ENCODE data around the gene VWA3A. TPM values are rescaled to one million over a fixed set of nuclear protein-coding genes. Genes with fewer than 3 reads are reported as not detected.
"Not testable (repeated sequence)": the region's sequence is repeated elsewhere in the genome, so short reads cannot be mapped to it uniquely, and the experiment has no call there.

Gene VWA3A
- total and polyA plus RNA-seq, 12 donors: 0.01 to 1.1 (median 0.28) TPM; not detected in 1

- DNase-seq: no peak
- peaks cover 0 to 4% (median 0%) of the 10 kb centered on the region in 7 donors for H3K27me3 ChIP-seq
- no peak overlapping the region for H3K27ac ChIP-seq
- intact Hi-C loops (cut with DNase I): no loop called here
- no peak for TF ChIP-seq CTCF (IDR thresholded peaks at IDR 0.05)
- 43 to 46% methylated on average over 3 of the region's 3 CpGs for WGBS, 2 donors
- H3K36me3 ChIP-seq: no peaks in the 10 kb centered on the region
- ATAC-seq: no peak
- H3K4me1 ChIP-seq: no peaks in the 10 kb centered on the region
- no peak overlapping the region for H3K4me3 ChIP-seq
- H3K9me3 ChIP-seq: no peaks in the 10 kb centered on the region
These were observed 30.8 kb downstream of the VWA3A start for GRCh38 chr16:22123146-22123545.

GRCh38 chr16:22123759-22124490, 31.6 kb downstream of the VWA3A start:
- no peaks in the 10 kb centered on the region for H3K36me3 ChIP-seq
- H3K4me3 ChIP-seq: no peak overlapping the region
- TF ChIP-seq CTCF (IDR thresholded peaks at IDR 0.05): no peak
- no peak for DNase-seq
- peaks cover 0 to 4% (median 0%) of the 10 kb centered on the region in 7 donors for H3K27me3 ChIP-seq
- H3K27ac ChIP-seq: no peak overlapping the region
- H3K9me3 ChIP-seq: peaks cover 0 to 5% (median 0%) of the 10 kb centered on the region in 11 donors
- 94 to 97% methylated on average over 7 of the region's 7 CpGs for WGBS, 2 donors
- no peaks in the 10 kb centered on the region for H3K4me1 ChIP-seq
- ATAC-seq: no peak
- intact Hi-C loops (cut with DNase I): no loop called here

GRCh38 chr16:22124583-22125284, 32.4 kb downstream of the VWA3A start:
- intact Hi-C loops (cut with DNase I): no loop called here
- no peak for ATAC-seq
- no peak for DNase-seq
- H3K27me3 ChIP-seq: peaks cover 0 to 4% (median 0%) of the 10 kb centered on the region in 7 donors
- H3K27ac ChIP-seq: no peak overlapping the region
- no peak for TF ChIP-seq CTCF (IDR thresholded peaks at IDR 0.05)
- peaks cover 0 to 5% (median 0%) of the 10 kb centered on the region in 11 donors for H3K9me3 ChIP-seq
- WGBS, 2 donors: 93% methylated on average over 6 of the region's 6 CpGs
- no peak overlapping the region for H3K4me3 ChIP-seq
- H3K4me1 ChIP-seq: no peaks in the 10 kb centered on the region
- H3K36me3 ChIP-seq: no peaks in the 10 kb centered on the region

GRCh38 chr16:22126037-22126558, 33.8 kb downstream of the VWA3A start:
- intact Hi-C loops (cut with DNase I): no loop called here
- no peak for TF ChIP-seq CTCF (IDR thresholded peaks at IDR 0.05)
- Histone ChIP-seq H3K4me1 (no peaks in the 10 kb centered on the region), H3K9me3 (peaks cover 0 to 5% (median 0%) of the 10 kb centered on the region in 11 donors), H3K27me3 (peaks cover 0 to 4% (median 0%) of the 10 kb centered on the region in 7 donors), H3K4me3 (no peak overlapping the region), H3K36me3 (no peaks in the 10 kb centered on the region), H3K27ac (no peak overlapping the region)
- WGBS, 2 donors: 80 to 81% methylated on average over 15 of the region's 15 CpGs
- DNase-seq (no peak), ATAC-seq (no peak)

- H3K4me1 ChIP-seq; H3K9me3 ChIP-seq; H3K4me3 ChIP-seq; H3K27me3 ChIP-seq; H3K36me3 ChIP-seq; DNase-seq; intact Hi-C loops (cut with DNase I); ATAC-seq; H3K27ac ChIP-seq: not testable (repeated sequence)
- 89 to 96% methylated on average over 1 of the region's 1 CpG for WGBS, 2 donors
These were observed 36.2 kb downstream of the VWA3A start for GRCh38 chr16:22128537-22128936.
